ENCODE measurements around the gene MOCOS. TPM values are rescaled to one million over a fixed set of nuclear protein-coding genes. Genes with fewer than 3 reads are reported as not detected.

The MOCOS gene
- total and polyA plus RNA-seq, 2 of the 8 experiments (the other 6 are each of a cell fraction or from before 2014, with no cell fraction given) = 4.7 to 5.8 TPM

GRCh38 chr18:36183033-36183432, 4.3 kb upstream of the MOCOS start (continued):
- TF ChIP-seq, protein P1, sequence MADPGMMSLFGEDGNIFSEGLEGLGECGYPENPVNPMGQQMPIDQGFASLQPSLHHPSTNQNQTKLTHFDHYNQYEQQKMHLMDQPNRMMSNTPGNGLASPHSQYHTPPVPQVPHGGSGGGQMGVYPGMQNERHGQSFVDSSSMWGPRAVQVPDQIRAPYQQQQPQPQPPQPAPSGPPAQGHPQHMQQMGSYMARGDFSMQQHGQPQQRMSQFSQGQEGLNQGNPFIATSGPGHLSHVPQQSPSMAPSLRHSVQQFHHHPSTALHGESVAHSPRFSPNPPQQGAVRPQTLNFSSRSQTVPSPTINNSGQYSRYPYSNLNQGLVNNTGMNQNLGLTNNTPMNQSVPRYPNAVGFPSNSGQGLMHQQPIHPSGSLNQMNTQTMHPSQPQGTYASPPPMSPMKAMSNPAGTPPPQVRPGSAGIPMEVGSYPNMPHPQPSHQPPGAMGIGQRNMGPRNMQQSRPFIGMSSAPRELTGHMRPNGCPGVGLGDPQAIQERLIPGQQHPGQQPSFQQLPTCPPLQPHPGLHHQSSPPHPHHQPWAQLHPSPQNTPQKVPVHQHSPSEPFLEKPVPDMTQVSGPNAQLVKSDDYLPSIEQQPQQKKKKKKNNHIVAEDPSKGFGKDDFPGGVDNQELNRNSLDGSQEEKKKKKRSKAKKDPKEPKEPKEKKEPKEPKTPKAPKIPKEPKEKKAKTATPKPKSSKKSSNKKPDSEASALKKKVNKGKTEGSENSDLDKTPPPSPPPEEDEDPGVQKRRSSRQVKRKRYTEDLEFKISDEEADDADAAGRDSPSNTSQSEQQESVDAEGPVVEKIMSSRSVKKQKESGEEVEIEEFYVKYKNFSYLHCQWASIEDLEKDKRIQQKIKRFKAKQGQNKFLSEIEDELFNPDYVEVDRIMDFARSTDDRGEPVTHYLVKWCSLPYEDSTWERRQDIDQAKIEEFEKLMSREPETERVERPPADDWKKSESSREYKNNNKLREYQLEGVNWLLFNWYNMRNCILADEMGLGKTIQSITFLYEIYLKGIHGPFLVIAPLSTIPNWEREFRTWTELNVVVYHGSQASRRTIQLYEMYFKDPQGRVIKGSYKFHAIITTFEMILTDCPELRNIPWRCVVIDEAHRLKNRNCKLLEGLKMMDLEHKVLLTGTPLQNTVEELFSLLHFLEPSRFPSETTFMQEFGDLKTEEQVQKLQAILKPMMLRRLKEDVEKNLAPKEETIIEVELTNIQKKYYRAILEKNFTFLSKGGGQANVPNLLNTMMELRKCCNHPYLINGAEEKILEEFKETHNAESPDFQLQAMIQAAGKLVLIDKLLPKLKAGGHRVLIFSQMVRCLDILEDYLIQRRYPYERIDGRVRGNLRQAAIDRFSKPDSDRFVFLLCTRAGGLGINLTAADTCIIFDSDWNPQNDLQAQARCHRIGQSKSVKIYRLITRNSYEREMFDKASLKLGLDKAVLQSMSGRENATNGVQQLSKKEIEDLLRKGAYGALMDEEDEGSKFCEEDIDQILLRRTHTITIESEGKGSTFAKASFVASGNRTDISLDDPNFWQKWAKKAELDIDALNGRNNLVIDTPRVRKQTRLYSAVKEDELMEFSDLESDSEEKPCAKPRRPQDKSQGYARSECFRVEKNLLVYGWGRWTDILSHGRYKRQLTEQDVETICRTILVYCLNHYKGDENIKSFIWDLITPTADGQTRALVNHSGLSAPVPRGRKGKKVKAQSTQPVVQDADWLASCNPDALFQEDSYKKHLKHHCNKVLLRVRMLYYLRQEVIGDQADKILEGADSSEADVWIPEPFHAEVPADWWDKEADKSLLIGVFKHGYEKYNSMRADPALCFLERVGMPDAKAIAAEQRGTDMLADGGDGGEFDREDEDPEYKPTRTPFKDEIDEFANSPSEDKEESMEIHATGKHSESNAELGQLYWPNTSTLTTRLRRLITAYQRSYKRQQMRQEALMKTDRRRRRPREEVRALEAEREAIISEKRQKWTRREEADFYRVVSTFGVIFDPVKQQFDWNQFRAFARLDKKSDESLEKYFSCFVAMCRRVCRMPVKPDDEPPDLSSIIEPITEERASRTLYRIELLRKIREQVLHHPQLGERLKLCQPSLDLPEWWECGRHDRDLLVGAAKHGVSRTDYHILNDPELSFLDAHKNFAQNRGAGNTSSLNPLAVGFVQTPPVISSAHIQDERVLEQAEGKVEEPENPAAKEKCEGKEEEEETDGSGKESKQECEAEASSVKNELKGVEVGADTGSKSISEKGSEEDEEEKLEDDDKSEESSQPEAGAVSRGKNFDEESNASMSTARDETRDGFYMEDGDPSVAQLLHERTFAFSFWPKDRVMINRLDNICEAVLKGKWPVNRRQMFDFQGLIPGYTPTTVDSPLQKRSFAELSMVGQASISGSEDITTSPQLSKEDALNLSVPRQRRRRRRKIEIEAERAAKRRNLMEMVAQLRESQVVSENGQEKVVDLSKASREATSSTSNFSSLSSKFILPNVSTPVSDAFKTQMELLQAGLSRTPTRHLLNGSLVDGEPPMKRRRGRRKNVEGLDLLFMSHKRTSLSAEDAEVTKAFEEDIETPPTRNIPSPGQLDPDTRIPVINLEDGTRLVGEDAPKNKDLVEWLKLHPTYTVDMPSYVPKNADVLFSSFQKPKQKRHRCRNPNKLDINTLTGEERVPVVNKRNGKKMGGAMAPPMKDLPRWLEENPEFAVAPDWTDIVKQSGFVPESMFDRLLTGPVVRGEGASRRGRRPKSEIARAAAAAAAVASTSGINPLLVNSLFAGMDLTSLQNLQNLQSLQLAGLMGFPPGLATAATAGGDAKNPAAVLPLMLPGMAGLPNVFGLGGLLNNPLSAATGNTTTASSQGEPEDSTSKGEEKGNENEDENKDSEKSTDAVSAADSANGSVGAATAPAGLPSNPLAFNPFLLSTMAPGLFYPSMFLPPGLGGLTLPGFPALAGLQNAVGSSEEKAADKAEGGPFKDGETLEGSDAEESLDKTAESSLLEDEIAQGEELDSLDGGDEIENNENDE (IDR thresholded peaks at IDR 0.05; ENCODE audit: insufficient replicate concordance, low read length) = no peak
- no peak for TF ChIP-seq ATF2 (IDR thresholded peaks at IDR 0.05; ENCODE audit: low read length)
- no peak for TF ChIP-seq NANOG (IDR thresholded peaks at IDR 0.05; ENCODE audit: insufficient read depth, low read depth, low read length, poor library complexity, severe bottlenecking)
- no peak for TF ChIP-seq GABPA (IDR thresholded peaks at IDR 0.05; ENCODE audit: borderline replicate concordance, insufficient read depth, low read length)
- TF ChIP-seq MAFK (IDR thresholded peaks at IDR 0.05; ENCODE audit: low read depth, low read length) = no peak
- TF ChIP-seq, protein P2, sequence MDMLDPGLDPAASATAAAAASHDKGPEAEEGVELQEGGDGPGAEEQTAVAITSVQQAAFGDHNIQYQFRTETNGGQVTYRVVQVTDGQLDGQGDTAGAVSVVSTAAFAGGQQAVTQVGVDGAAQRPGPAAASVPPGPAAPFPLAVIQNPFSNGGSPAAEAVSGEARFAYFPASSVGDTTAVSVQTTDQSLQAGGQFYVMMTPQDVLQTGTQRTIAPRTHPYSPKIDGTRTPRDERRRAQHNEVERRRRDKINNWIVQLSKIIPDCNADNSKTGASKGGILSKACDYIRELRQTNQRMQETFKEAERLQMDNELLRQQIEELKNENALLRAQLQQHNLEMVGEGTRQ (IDR thresholded peaks at IDR 0.05; ENCODE audit: low read length) = no peak
- TF ChIP-seq RAD21 (IDR thresholded peaks at IDR 0.05 in 1 of 2, conservative IDR thresholded peaks at IDR 0.05 in 1 of 2; ENCODE audit: low read depth in 2 of 2, low read length in 2 of 2) = no peak
- no peak for TF ChIP-seq CBX5 (IDR thresholded peaks at IDR 0.05; ENCODE audit: low read depth, low read length)

All from H1 (cell line).